HepG2 (cell line): ENCODE results near the gene KIF26B. TPM values are rescaled to one million over a fixed set of nuclear protein-coding genes. Genes with fewer than 3 reads are reported as not detected.

Experiments
- AKAP8 ChIP-seq: sonication (generic); formaldehyde crosslinking; IDR thresholded peaks from 2 replicates; pipeline ENCODE4 v1.5.1; 2020; ENCODE audit warnings: mild to moderate bottlenecking, missing genetic modification reagents
- HDAC2 ChIP-seq: sonication (generic); formaldehyde crosslinking; IDR thresholded peaks from 2 replicates; pipeline ENCODE4 v1.4.0; 2020; ENCODE audit warnings: missing genetic modification reagents
- HOXA9 ChIP-seq: sonication (generic); formaldehyde crosslinking; IDR thresholded peaks from 2 replicates; pipeline ENCODE4 v1.8.1; 2022; ENCODE audit warnings: missing genetic modification reagents, mild to moderate bottlenecking, moderate library complexity, borderline replicate concordance
- MXD4 ChIP-seq: IDR thresholded peaks from 2 replicates; pipeline ENCODE4 v1.6.1; 2016; ENCODE audit warnings: mild to moderate bottlenecking, missing biosample characterization, missing genetic modification reagents
- PCBP1 ChIP-seq: fragments of 200-400 bp; formaldehyde crosslinking; IDR thresholded peaks from 2 replicates; pipeline ENCODE4 v1.6.1; 2017; ENCODE audit warnings: mild to moderate bottlenecking, low read depth, low read length, borderline replicate concordance
- RBM39 ChIP-seq: fragments of 200-400 bp; formaldehyde crosslinking; IDR thresholded peaks from one replicate; pipeline ENCODE4 v1.6.1; 2018; ENCODE audit warnings: antibody characterized with exemption, mild to moderate bottlenecking, low read depth, low read length; ENCODE audit not compliant: poor library complexity, severe bottlenecking
- SP1 ChIP-seq, 2 experiments: fragments of 450-650 bp in 1 of 2; sonication (generic) in 1 of 2; formaldehyde crosslinking in 1 of 2; IDR thresholded peaks; 2 replicates each; pipeline versions ENCODE4 v1.4.0 to v1.6.1; 2016 to 2020; ENCODE audit warnings: missing genetic modification reagents in 1 of 2
- SRY ChIP-seq: sonication (generic); formaldehyde crosslinking; IDR thresholded peaks from 2 replicates; pipeline ENCODE4 v1.8.0; 2022; ENCODE audit warnings: mild to moderate bottlenecking, missing genetic modification reagents
- SYNCRIP ChIP-seq: fragments of 200-400 bp; formaldehyde crosslinking; IDR thresholded peaks from 2 replicates; pipeline ENCODE4 v1.6.1; 2018; ENCODE audit warnings: mild to moderate bottlenecking, low read depth, low read length; ENCODE audit not compliant: insufficient read depth
- TARDBP ChIP-seq: sonication (generic); formaldehyde crosslinking; IDR thresholded peaks from 2 replicates; pipeline ENCODE4 v1.8.0; 2022; ENCODE audit warnings: mild to moderate bottlenecking, missing genetic modification reagents
- ZNF333 ChIP-seq: sonication (generic); formaldehyde crosslinking; IDR thresholded peaks from 2 replicates; pipeline ENCODE4 v1.4.0; 2020; ENCODE audit warnings: mild to moderate bottlenecking, missing genetic modification reagents, borderline replicate concordance
- ZNF335 ChIP-seq: sonication (generic); formaldehyde crosslinking; IDR thresholded peaks from 2 replicates; pipeline ENCODE4 v1.4.0; 2020; ENCODE audit warnings: missing genetic modification reagents
- ZNF446 ChIP-seq: sonication (generic); formaldehyde crosslinking; IDR thresholded peaks from 2 replicates; pipeline ENCODE4 v1.5.0; 2020; ENCODE audit warnings: mild to moderate bottlenecking, missing genetic modification reagents
- ZSCAN31 ChIP-seq: sonication (generic); formaldehyde crosslinking; IDR thresholded peaks from 2 replicates; pipeline ENCODE4 v1.5.0; 2020; ENCODE audit warnings: low read depth, mild to moderate bottlenecking, missing genetic modification reagents
- polyA plus RNA-seq, 8 experiments: library from polyadenylated mRNA; depleted of rRNA in 3 of 8; stranded (reverse) in 7 of 8; unstranded in 1 of 8; fragments of >200 nt; fragmentation: Illumina TruSeq in 4 of 8; extraction: Trizol in 4 of 8; gene quantifications; 2 replicates each; pipeline versions ENCODE4 v1.2.1 to v1.2.3, GENCODE V29; 2011 to 2016; ENCODE audit warnings: low read depth in 4 of 8, missing spikeins in 1 of 8, mixed read lengths in 1 of 8; ENCODE audit not compliant: insufficient read depth in 1 of 8
- total RNA-seq, 5 experiments: library from RNA; depleted of rRNA; stranded (reverse); fragments of >200 nt; fragmentation: Illumina TruSeq; extraction: Trizol; gene quantifications; 2 replicates each; pipeline ENCODE4 v1.2.3, GENCODE V29; 2016; ENCODE audit warnings: low read depth in 1 of 5
- TF ChIP-seq, protein P1 (sequence below): sonication (generic); formaldehyde crosslinking; conservative IDR thresholded peaks from 2 replicates; pipeline ENCODE4 v1.4.0; 2020; ENCODE audit warnings: mild to moderate bottlenecking, missing genetic modification reagents, moderate library complexity
- TF ChIP-seq, protein P2 (sequence below): sonication (generic); formaldehyde crosslinking; IDR thresholded peaks from 2 replicates; pipeline ENCODE4 v1.4.0; 2020; ENCODE audit warnings: missing genetic modification reagents
- TF ChIP-seq, protein P3 (sequence below): sonication (generic); formaldehyde crosslinking; IDR thresholded peaks from 2 replicates; pipeline ENCODE4 v1.4.0; 2020; ENCODE audit warnings: mild to moderate bottlenecking, missing genetic modification reagents, borderline replicate concordance
- TF ChIP-seq, protein P4 (sequence below): IDR thresholded peaks from 2 replicates; pipeline ENCODE4 v1.6.1; 2016

KIF26B gene
- total and polyA plus RNA-seq, 2 of the 13 experiments (the other 11 are each of a cell fraction or from before 2014, with no cell fraction given), result 0.08 to 0.09 TPM

GRCh38 chr1:245258271-245258920 is 103.6 kb downstream of the KIF26B start (continued):
- TF ChIP-seq, protein P1, sequence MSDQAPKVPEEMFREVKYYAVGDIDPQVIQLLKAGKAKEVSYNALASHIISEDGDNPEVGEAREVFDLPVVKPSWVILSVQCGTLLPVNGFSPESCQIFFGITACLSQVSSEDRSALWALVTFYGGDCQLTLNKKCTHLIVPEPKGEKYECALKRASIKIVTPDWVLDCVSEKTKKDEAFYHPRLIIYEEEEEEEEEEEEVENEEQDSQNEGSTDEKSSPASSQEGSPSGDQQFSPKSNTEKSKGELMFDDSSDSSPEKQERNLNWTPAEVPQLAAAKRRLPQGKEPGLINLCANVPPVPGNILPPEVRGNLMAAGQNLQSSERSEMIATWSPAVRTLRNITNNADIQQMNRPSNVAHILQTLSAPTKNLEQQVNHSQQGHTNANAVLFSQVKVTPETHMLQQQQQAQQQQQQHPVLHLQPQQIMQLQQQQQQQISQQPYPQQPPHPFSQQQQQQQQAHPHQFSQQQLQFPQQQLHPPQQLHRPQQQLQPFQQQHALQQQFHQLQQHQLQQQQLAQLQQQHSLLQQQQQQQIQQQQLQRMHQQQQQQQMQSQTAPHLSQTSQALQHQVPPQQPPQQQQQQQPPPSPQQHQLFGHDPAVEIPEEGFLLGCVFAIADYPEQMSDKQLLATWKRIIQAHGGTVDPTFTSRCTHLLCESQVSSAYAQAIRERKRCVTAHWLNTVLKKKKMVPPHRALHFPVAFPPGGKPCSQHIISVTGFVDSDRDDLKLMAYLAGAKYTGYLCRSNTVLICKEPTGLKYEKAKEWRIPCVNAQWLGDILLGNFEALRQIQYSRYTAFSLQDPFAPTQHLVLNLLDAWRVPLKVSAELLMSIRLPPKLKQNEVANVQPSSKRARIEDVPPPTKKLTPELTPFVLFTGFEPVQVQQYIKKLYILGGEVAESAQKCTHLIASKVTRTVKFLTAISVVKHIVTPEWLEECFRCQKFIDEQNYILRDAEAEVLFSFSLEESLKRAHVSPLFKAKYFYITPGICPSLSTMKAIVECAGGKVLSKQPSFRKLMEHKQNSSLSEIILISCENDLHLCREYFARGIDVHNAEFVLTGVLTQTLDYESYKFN, result peak; percentile 84
- TF ChIP-seq, protein P2, sequence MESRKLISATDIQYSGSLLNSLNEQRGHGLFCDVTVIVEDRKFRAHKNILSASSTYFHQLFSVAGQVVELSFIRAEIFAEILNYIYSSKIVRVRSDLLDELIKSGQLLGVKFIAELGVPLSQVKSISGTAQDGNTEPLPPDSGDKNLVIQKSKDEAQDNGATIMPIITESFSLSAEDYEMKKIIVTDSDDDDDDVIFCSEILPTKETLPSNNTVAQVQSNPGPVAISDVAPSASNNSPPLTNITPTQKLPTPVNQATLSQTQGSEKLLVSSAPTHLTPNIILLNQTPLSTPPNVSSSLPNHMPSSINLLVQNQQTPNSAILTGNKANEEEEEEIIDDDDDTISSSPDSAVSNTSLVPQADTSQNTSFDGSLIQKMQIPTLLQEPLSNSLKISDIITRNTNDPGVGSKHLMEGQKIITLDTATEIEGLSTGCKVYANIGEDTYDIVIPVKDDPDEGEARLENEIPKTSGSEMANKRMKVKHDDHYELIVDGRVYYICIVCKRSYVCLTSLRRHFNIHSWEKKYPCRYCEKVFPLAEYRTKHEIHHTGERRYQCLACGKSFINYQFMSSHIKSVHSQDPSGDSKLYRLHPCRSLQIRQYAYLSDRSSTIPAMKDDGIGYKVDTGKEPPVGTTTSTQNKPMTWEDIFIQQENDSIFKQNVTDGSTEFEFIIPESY (CRISPR knock-in tag), result no peak
- TF ChIP-seq, protein P3, sequence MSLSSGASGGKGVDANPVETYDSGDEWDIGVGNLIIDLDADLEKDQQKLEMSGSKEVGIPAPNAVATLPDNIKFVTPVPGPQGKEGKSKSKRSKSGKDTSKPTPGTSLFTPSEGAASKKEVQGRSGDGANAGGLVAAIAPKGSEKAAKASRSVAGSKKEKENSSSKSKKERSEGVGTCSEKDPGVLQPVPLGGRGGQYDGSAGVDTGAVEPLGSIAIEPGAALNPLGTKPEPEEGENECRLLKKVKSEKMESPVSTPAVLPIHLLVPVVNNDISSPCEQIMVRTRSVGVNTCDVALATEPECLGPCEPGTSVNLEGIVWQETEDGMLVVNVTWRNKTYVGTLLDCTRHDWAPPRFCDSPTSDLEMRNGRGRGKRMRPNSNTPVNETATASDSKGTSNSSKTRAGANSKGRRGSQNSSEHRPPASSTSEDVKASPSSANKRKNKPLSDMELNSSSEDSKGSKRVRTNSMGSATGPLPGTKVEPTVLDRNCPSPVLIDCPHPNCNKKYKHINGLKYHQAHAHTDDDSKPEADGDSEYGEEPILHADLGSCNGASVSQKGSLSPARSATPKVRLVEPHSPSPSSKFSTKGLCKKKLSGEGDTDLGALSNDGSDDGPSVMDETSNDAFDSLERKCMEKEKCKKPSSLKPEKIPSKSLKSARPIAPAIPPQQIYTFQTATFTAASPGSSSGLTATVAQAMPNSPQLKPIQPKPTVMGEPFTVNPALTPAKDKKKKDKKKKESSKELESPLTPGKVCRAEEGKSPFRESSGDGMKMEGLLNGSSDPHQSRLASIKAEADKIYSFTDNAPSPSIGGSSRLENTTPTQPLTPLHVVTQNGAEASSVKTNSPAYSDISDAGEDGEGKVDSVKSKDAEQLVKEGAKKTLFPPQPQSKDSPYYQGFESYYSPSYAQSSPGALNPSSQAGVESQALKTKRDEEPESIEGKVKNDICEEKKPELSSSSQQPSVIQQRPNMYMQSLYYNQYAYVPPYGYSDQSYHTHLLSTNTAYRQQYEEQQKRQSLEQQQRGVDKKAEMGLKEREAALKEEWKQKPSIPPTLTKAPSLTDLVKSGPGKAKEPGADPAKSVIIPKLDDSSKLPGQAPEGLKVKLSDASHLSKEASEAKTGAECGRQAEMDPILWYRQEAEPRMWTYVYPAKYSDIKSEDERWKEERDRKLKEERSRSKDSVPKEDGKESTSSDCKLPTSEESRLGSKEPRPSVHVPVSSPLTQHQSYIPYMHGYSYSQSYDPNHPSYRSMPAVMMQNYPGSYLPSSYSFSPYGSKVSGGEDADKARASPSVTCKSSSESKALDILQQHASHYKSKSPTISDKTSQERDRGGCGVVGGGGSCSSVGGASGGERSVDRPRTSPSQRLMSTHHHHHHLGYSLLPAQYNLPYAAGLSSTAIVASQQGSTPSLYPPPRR (CRISPR knock-in tag), result peak; percentile 85; the same call in 1 of the 2 replicates
- TF ChIP-seq AKAP8 (no peak), SRY (no peak), ZSCAN31 (CRISPR knock-in tag) (no peak), RBM39 (no peak), ZNF446 (no peak), MXD4 (CRISPR knock-in tag) (no peak), ZNF333 (CRISPR knock-in tag) (no peak), SP1 (IDR thresholded peaks at IDR 0.05) (no peak), SP1 (CRISPR knock-in tag; IDR thresholded peaks at IDR 0.05) (no peak), ZNF335 (CRISPR knock-in tag) (no peak), SYNCRIP (no peak), HDAC2 (CRISPR knock-in tag) (peak; percentile 90), TARDBP (CRISPR knock-in tag) (peak; percentile 61; the same call in 1 of the 2 replicates), HOXA9 (CRISPR knock-in tag) (no peak), PCBP1 (no peak)
- TF ChIP-seq, protein P4, sequence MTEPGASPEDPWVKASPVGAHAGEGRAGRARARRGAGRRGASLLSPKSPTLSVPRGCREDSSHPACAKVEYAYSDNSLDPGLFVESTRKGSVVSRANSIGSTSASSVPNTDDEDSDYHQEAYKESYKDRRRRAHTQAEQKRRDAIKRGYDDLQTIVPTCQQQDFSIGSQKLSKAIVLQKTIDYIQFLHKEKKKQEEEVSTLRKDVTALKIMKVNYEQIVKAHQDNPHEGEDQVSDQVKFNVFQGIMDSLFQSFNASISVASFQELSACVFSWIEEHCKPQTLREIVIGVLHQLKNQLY (CRISPR knock-in tag), result peak; percentile 47; the same call in 1 of the 2 replicates
